ENCODE measurements around the gene COL4A3. TPM values are rescaled to one million over a fixed set of nuclear protein-coding genes. Genes with fewer than 3 reads are reported as not detected.

The COL4A3 gene
- total and polyA plus RNA-seq, 11 donors = 0.55 to 6.9 (median 1.9) TPM

DNA sequence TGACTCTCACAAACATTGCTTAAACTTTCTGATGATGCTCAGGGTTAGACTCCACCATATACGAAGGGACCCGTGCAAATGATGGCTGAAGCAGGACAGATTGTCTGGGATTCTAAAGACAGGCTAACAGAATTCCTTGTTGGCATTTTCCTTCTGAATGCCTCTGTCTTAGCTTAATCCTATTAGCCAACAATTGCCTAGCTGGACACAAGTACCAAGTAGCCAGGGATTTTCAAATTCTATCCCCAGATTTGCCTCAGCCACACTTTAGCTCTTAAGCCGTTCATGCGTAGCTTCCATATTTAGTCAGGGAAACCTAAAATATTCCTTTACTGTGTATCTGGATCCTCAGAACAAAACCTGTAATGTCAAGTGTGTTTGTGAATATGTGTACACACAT lies 40.0 kb downstream of the COL4A3 start:
- Histone ChIP-seq H3K27ac (no peak overlapping the region), H3K4me3 (no peak overlapping the region), H3K4me1 (no peaks in the 10 kb centered on the region), H3K27me3 (no peaks in the 10 kb centered on the region), H3K36me3 (no peaks in the 10 kb centered on the region), H3K9me3 (no peaks in the 10 kb centered on the region)
- DNase-seq (no peak), ATAC-seq (no peak)
- TF ChIP-seq CTCF (IDR thresholded peaks at IDR 0.05) = no peak
- no peak for TF ChIP-seq POLR2A (IDR thresholded peaks at IDR 0.05)
- WGBS, 4 donors = 86 to 97% (median 95%) methylated on average over 4 of the region's 4 CpGs
- intact Hi-C loops (cut with DNase I) = no loop called here

DNA sequence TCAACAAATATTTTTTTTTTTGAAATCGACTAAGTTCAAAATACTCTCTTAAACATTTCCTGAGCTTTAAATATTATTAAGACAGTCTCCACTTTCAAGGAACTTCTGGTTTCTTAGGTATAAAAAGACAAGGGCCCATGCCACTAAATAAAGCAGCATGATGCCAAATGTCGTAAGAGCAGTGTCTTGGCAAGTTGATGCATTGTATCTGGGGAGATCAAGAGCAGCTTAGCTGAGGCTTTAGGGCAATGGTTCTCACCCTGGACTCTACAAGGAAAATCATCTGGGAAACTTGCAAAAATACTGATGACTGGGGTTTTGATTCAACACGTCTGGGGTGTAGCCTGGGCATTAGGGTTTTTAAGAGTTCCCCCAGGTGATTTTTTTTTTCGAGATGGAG lies 41.3 kb downstream of the COL4A3 start:
- no peak for DNase-seq
- no peaks in the 10 kb centered on the region for H3K9me3 ChIP-seq
- ATAC-seq = no peak
- no peaks in the 10 kb centered on the region for H3K27me3 ChIP-seq
- no peaks in the 10 kb centered on the region for H3K36me3 ChIP-seq
- no peak overlapping the region for H3K27ac ChIP-seq
- intact Hi-C loops (cut with DNase I) = no loop called here
- no peak for TF ChIP-seq POLR2A (IDR thresholded peaks at IDR 0.05)
- no peak for TF ChIP-seq CTCF (IDR thresholded peaks at IDR 0.05)
- H3K4me3 ChIP-seq = no peak overlapping the region
- no peaks in the 10 kb centered on the region for H3K4me1 ChIP-seq
- WGBS, 4 donors = 76 to 80% (median 78%) methylated on average over 4 of the region's 4 CpGs

DNA sequence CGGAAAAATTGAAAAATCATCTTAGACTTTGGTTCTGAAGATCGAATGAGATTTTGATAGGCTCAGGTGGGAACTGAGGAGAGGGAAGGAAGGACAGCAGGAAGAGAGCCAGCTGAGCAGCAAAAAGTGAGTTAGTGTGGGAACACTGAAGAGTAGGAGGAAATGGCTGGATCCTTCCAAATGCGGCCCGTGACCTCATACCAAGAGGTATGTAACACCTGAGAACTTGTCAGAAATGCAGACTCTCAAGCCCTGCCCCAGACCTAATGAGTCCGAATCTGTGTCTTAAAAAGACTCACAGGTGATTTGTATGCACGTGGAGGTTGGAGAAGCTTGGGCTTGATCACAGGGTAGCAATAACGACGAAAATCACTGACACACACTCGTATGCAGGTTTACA lies 42.0 kb downstream of the COL4A3 start:
- Histone ChIP-seq H3K36me3 (no peaks in the 10 kb centered on the region), H3K27ac (no peak overlapping the region), H3K4me3 (no peak overlapping the region), H3K27me3 (no peaks in the 10 kb centered on the region), H3K9me3 (no peaks in the 10 kb centered on the region), H3K4me1 (no peaks in the 10 kb centered on the region)
- no peak for DNase-seq
- intact Hi-C loops (cut with DNase I) = no loop called here
- WGBS, 4 donors = 86 to 91% (median 88%) methylated on average over 9 of the region's 9 CpGs
- no peak for TF ChIP-seq POLR2A (IDR thresholded peaks at IDR 0.05)
- no peak for TF ChIP-seq CTCF (IDR thresholded peaks at IDR 0.05)
- ATAC-seq = no peak

- 50 to 72% (median 67%) methylated on average over 2 of the region's 2 CpGs for WGBS, 4 donors
- Histone ChIP-seq H3K4me1 (peaks cover 0 to 4% (median 0%) of the 10 kb centered on the region in 12 donors), H3K9me3 (no peaks in the 10 kb centered on the region), H3K27me3 (no peaks in the 10 kb centered on the region), H3K27ac (no peak overlapping the region), H3K36me3 (no peaks in the 10 kb centered on the region), H3K4me3 (no peak overlapping the region)
- no peak for TF ChIP-seq CTCF (IDR thresholded peaks at IDR 0.05)
- no peak for TF ChIP-seq POLR2A (IDR thresholded peaks at IDR 0.05)
- DNase-seq (no peak), ATAC-seq (no peak)
- intact Hi-C loops (cut with DNase I) = no loop called here
Observed at GRCh38 chr2:227207573-227207972, 43.1 kb downstream of the COL4A3 start.

Measured in heart left ventricle (tissue), 16 donors.